Measurements from ENCODE around the gene ZBED4. TPM values are rescaled to one million over a fixed set of nuclear protein-coding genes. Genes with fewer than 3 reads are reported as not detected.

The ZBED4 gene
- total and polyA plus RNA-seq, 5 donors from 2014 or later = 6.1 to 17.1 (median 6.9) TPM

- peak overlapping the region; percentile 89 to 96 (median 92) for H3K4me3 Mint-ChIP-seq
- no peaks in the 10 kb centered on the region for H3K27me3 ChIP-seq (ENCODE audit: control insufficient read depth, insufficient read depth, low read length)
- H3K9me3 Mint-ChIP-seq = no peaks in the 10 kb centered on the region
- H3K4me1 ChIP-seq (ENCODE audit: control insufficient read depth, insufficient read depth, low read length, poor library complexity, severe bottlenecking) = peaks cover 27% of the 10 kb centered on the region
- H3K36me3 Mint-ChIP-seq = no peaks in the 10 kb centered on the region
- DNase-seq (no peak), ATAC-seq (ENCODE audit: low read depth in 2 of 2) (no peak)
- H3K4me1 Mint-ChIP-seq = peaks cover 0 to 43% (median 18%) of the 10 kb centered on the region in 4 donors
- H3K27ac Mint-ChIP-seq = peak overlapping the region in 2 of 3 donors; percentile 87 to 91
- H3K27me3 Mint-ChIP-seq = no peaks in the 10 kb centered on the region
- peaks cover 20% of the 10 kb centered on the region for H3K36me3 ChIP-seq (ENCODE audit: control insufficient read depth, insufficient read depth, low read length)
- peak overlapping the region; percentile 14 for H3K27ac ChIP-seq (ENCODE audit: insufficient read depth, low read length, poor library complexity, severe bottlenecking)
- no peak overlapping the region for H3K4me3 ChIP-seq (ENCODE audit: low read depth, low read length)
- H3K9me3 ChIP-seq (ENCODE audit: control insufficient read depth in 2 of 2, low read length in 2 of 2) = no peaks in the 10 kb centered on the region
Measured at GRCh38 chr22:49916831-49917230, 63.2 kb downstream of the ZBED4 start.

GRCh38 chr22:49917974-49918910, 64.6 kb downstream of the ZBED4 start, which contains the start of the genes ALG12 and CRELD2:
Gene ALG12, minus strand, starts transcription at chr22:49918438. Its CDS starts 4,673 bp downstream, at chr22:49913765.
Gene CRELD2, plus strand, starts transcription at chr22:49918634. Its CDS starts 136 bp downstream, at chr22:49918770.
- ATAC-seq (ENCODE audit: low read depth in 2 of 2) (peak; percentile 97 to 98), DNase-seq (peak; percentile 95 to 96 (median 96))
- H3K9me3 Mint-ChIP-seq = no peaks in the 10 kb centered on the region
- no peaks in the 10 kb centered on the region for H3K36me3 Mint-ChIP-seq
- H3K4me1 ChIP-seq (ENCODE audit: control insufficient read depth, insufficient read depth, low read length, poor library complexity, severe bottlenecking) = peaks cover 27% of the 10 kb centered on the region
- no peaks in the 10 kb centered on the region for H3K27me3 ChIP-seq (ENCODE audit: control insufficient read depth, insufficient read depth, low read length)
- H3K4me1 Mint-ChIP-seq = peaks cover 0 to 43% (median 18%) of the 10 kb centered on the region in 4 donors
- H3K4me3 Mint-ChIP-seq = peak within 1 kb of the TSS; percentile 89 to 96 (median 92)
- H3K4me3 ChIP-seq (ENCODE audit: low read depth, low read length) = peak within 1 kb of the TSS; percentile 64
- H3K27ac Mint-ChIP-seq = peak within 1 kb of the TSS; percentile 38 to 91 (median 87)
- H3K36me3 ChIP-seq (ENCODE audit: control insufficient read depth, insufficient read depth, low read length) = peaks cover 9% of the 10 kb centered on the region
- H3K27me3 Mint-ChIP-seq = no peaks in the 10 kb centered on the region
- H3K9me3 ChIP-seq (ENCODE audit: control insufficient read depth in 2 of 2, low read length in 2 of 2) = no peaks in the 10 kb centered on the region
- H3K27ac ChIP-seq (ENCODE audit: insufficient read depth, low read length, poor library complexity, severe bottlenecking) = peak within 1 kb of the TSS; percentile 85

GRCh38 chr22:49918911-49919881, 65.6 kb downstream of the ZBED4 start:
- Mint-ChIP-seq H3K4me3 (peak overlapping the region; percentile 76 to 88 (median 85)), H3K4me1 (peaks cover 5 to 39% (median 20%) of the 10 kb centered on the region in 4 donors), H3K27me3 (no peaks in the 10 kb centered on the region), H3K36me3 (no peaks in the 10 kb centered on the region), H3K9me3 (no peaks in the 10 kb centered on the region), H3K27ac (peak overlapping the region in 2 of 3 donors; percentile 76 to 85)
- Histone ChIP-seq H3K9me3 (ENCODE audit: control insufficient read depth in 2 of 2, low read length in 2 of 2) (no peaks in the 10 kb centered on the region), H3K27ac (ENCODE audit: insufficient read depth, low read length, poor library complexity, severe bottlenecking) (peak overlapping the region; percentile 23), H3K4me3 (ENCODE audit: low read depth, low read length) (no peak overlapping the region), H3K4me1 (ENCODE audit: control insufficient read depth, insufficient read depth, low read length, poor library complexity, severe bottlenecking) (peaks cover 27% of the 10 kb centered on the region), H3K36me3 (ENCODE audit: control insufficient read depth, insufficient read depth, low read length) (peaks cover 3% of the 10 kb centered on the region), H3K27me3 (ENCODE audit: control insufficient read depth, insufficient read depth, low read length) (no peaks in the 10 kb centered on the region)
- DNase-seq = no peak
- ATAC-seq (ENCODE audit: low read depth in 2 of 2) = no peak

- Mint-ChIP-seq H3K4me1 (peaks cover 5 to 41% (median 28%) of the 10 kb centered on the region in 4 donors), H3K27ac (no peak overlapping the region)
- no peaks in the 10 kb centered on the region for H3K9me3 ChIP-seq (ENCODE audit: control insufficient read depth in 2 of 2, low read length in 2 of 2)
Measured at GRCh38 chr22:49920859-49921258, 67.2 kb downstream of the ZBED4 start.

GRCh38 chr22:49921508-49922278, 68.0 kb downstream of the ZBED4 start:
- H3K27me3 Mint-ChIP-seq = no peaks in the 10 kb centered on the region
- H3K27ac Mint-ChIP-seq = no peak overlapping the region
- Histone ChIP-seq H3K9me3 (ENCODE audit: control insufficient read depth in 2 of 2, low read length in 2 of 2) (no peaks in the 10 kb centered on the region), H3K4me3 (ENCODE audit: low read depth, low read length) (no peak overlapping the region), H3K27me3 (ENCODE audit: control insufficient read depth, insufficient read depth, low read length) (no peaks in the 10 kb centered on the region), H3K27ac (ENCODE audit: insufficient read depth, low read length, poor library complexity, severe bottlenecking) (no peak overlapping the region), H3K4me1 (ENCODE audit: control insufficient read depth, insufficient read depth, low read length, poor library complexity, severe bottlenecking) (peaks cover 39% of the 10 kb centered on the region), H3K36me3 (ENCODE audit: control insufficient read depth, insufficient read depth, low read length) (peaks cover 3% of the 10 kb centered on the region)
- peak overlapping the region in 2 of 4 donors; percentile 4 to 87 for H3K4me3 Mint-ChIP-seq
- peaks cover 9 to 40% (median 30%) of the 10 kb centered on the region in 4 donors for H3K4me1 Mint-ChIP-seq
- ATAC-seq (ENCODE audit: low read depth in 2 of 2) (no peak), DNase-seq (no peak)
- no peaks in the 10 kb centered on the region for H3K9me3 Mint-ChIP-seq
- H3K36me3 Mint-ChIP-seq = peaks cover 7% of the 10 kb centered on the region

More at GRCh38 chr22:49920859-49921258, 67.2 kb downstream of the ZBED4 start:
- Mint-ChIP-seq H3K27me3 (no peaks in the 10 kb centered on the region), H3K9me3 (no peaks in the 10 kb centered on the region), H3K36me3 (peaks cover 7% of the 10 kb centered on the region), H3K4me3 (peak overlapping the region; percentile 58 to 87 (median 70))
- H3K4me3 ChIP-seq (ENCODE audit: low read depth, low read length) = no peak overlapping the region
- H3K27ac ChIP-seq (ENCODE audit: insufficient read depth, low read length, poor library complexity, severe bottlenecking) = no peak overlapping the region
- H3K36me3 ChIP-seq (ENCODE audit: control insufficient read depth, insufficient read depth, low read length) = peaks cover 3% of the 10 kb centered on the region
- H3K27me3 ChIP-seq (ENCODE audit: control insufficient read depth, insufficient read depth, low read length) = no peaks in the 10 kb centered on the region
- peaks cover 37% of the 10 kb centered on the region for H3K4me1 ChIP-seq (ENCODE audit: control insufficient read depth, insufficient read depth, low read length, poor library complexity, severe bottlenecking)
- ATAC-seq (ENCODE audit: low read depth in 2 of 2) (no peak), DNase-seq (no peak)

GRCh38 chr22:49922484-49922883, 68.8 kb downstream of the ZBED4 start:
- Mint-ChIP-seq H3K36me3 (peaks cover 7% of the 10 kb centered on the region), H3K9me3 (no peaks in the 10 kb centered on the region), H3K4me1 (peaks cover 9 to 40% (median 29%) of the 10 kb centered on the region in 4 donors), H3K4me3 (peak overlapping the region in 1 of 4 donors; percentile 68), H3K27me3 (no peaks in the 10 kb centered on the region), H3K27ac (no peak overlapping the region)
- H3K4me1 ChIP-seq (ENCODE audit: control insufficient read depth, insufficient read depth, low read length, poor library complexity, severe bottlenecking) = peaks cover 31% of the 10 kb centered on the region
- H3K27ac ChIP-seq (ENCODE audit: insufficient read depth, low read length, poor library complexity, severe bottlenecking) = no peak overlapping the region
- ATAC-seq (ENCODE audit: low read depth in 2 of 2) = no peak
- H3K27me3 ChIP-seq (ENCODE audit: control insufficient read depth, insufficient read depth, low read length) = no peaks in the 10 kb centered on the region
- DNase-seq = no peak
- peaks cover 3% of the 10 kb centered on the region for H3K36me3 ChIP-seq (ENCODE audit: control insufficient read depth, insufficient read depth, low read length)
- no peak overlapping the region for H3K4me3 ChIP-seq (ENCODE audit: low read depth, low read length)
- no peaks in the 10 kb centered on the region for H3K9me3 ChIP-seq (ENCODE audit: control insufficient read depth in 2 of 2, low read length in 2 of 2)

Data from CD4-positive, CD25-positive, alpha-beta regulatory T cell (primary cell).